ENCODE data around the gene CBX5. TPM values are rescaled to one million over a fixed set of nuclear protein-coding genes. Genes with fewer than 3 reads are reported as not detected.

CBX5 gene
- polyA plus RNA-seq, 1 of the 3 experiments (the other 2 are of a cell fraction), result 11.6 TPM

- no peak overlapping the region for H3K4me3 ChIP-seq (ENCODE audit: low read depth in 2 of 2, low read length in 1 of 2)
- DNase-seq, result no peak
- peaks cover 29% of the 10 kb centered on the region for H3F3A ChIP-seq (replicated peaks; ENCODE audit: insufficient read depth)
- ChIA-PET CTCF (interaction anchor here (0.9 to 9.7 kb wide), 13 partner anchors 8 to 86 kb away, joined by 3 to 86 read pairs (median 9); partner anchors contain the start of genes COPZ1 and NFE2), POLR2A (interaction anchor here (0.6 to 3.2 kb wide), 4 partner anchors 9 to 17 kb away, joined by 3 to 12 read pairs (median 3); partner anchors contain the start of genes CBX5 and HNRNPA1)
- H4K20me1 ChIP-seq (ENCODE audit: insufficient read depth), result peaks cover 5% of the 10 kb centered on the region; the same call in 1 of the 2 replicates
- no peaks in the 10 kb centered on the region for H3K27me3 ChIP-seq (ENCODE audit: insufficient read depth)
- H3K27ac ChIP-seq (ENCODE audit: low read depth in 2 of 2, low read length in 1 of 2), result no peak overlapping the region
- no peaks in the 10 kb centered on the region for H3K9me2 ChIP-seq
- H3K79me2 ChIP-seq (ENCODE audit: insufficient read depth), result no peaks in the 10 kb centered on the region
- no peak overlapping the region for H2AFZ ChIP-seq (ENCODE audit: low read depth)
- H3K4me2 ChIP-seq, result no peak overlapping the region
- H3K9ac ChIP-seq, result no peak overlapping the region
- H3K9me3 ChIP-seq, result no peaks in the 10 kb centered on the region
- TF ChIP-seq RCOR1 (IDR thresholded peaks at IDR 0.05; ENCODE audit: low read length) (no peak), NFIC (IDR thresholded peaks at IDR 0.05; ENCODE audit: borderline replicate concordance) (no peak), GATA2 (CRISPR knock-in tag; IDR thresholded peaks at IDR 0.05) (no peak), RAD21 (IDR thresholded peaks at IDR 0.05; ENCODE audit: low read length) (no peak), CHD2 (IDR thresholded peaks at IDR 0.05; ENCODE audit: low read length, partially characterized antibody) (no peak)
- TF ChIP-seq, protein P1, sequence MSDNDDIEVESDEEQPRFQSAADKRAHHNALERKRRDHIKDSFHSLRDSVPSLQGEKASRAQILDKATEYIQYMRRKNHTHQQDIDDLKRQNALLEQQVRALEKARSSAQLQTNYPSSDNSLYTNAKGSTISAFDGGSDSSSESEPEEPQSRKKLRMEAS (IDR thresholded peaks at IDR 0.05; ENCODE audit: low read depth), result no peak
- peaks cover 0 to 3% of the 10 kb centered on the region in 2 experiments for H3K36me3 ChIP-seq (replicated peaks in 1 of 2; ENCODE audit: control insufficient read depth in 1 of 2, insufficient read depth in 2 of 2, low read length in 1 of 2)
- H3K4me1 ChIP-seq (ENCODE audit: control insufficient read depth in 1 of 2, insufficient read depth in 2 of 2, low read depth in 1 of 2, low read length in 1 of 2), result peaks cover 0 to 2% of the 10 kb centered on the region in 2 experiments; a peak in 1 of 4 replicates
- WGBS (ENCODE audit: low lambda C conversion rate), result 96% methylated on average over 7 of the region's 7 CpGs
These were observed 13.0 kb upstream of the CBX5 start for GRCh38 chr12:54292931-54293241.

DNA sequence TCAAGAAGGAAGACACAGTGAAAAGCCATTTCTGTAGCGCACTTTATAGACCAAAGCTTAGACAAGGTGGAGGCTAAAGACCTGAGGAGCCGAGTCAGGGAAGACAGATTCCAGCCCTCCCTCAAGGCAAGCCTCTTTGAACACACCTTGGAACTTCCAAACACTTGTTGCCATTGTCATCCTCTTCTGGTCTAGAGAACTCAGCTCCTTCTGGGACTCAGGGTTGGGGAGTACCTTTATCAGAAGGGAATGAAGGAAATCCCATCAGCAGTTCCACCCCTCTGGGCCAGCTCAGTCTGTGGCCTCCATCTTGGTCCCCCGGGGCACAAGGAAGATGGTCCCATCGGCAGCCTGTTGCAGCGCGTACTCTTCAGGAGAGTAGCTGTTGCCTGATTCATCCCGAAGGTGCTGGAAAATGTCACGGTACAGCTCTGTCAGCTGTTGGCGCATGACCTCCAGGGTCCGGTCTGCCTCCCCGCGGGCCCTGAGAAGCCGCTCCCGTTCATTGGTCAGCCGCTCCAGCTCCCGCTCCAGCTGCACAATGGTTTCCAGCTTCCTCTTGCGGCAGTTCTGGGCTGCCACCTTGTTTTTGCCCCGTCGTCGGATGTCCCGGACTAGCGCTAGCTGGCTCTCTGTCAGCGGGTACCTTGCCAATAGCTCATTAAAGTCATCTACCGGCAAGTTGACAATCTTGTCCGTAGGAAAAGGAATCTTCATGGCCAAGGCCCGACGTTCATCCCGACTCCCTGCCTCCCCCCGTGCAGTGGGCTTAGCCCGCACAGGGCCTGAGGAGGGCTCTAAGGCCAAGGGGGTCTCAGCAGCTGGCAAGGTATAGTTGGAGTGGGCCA, 12.4 kb upstream of the CBX5 start:
- Histone ChIP-seq H3K9ac (no peak overlapping the region), H3K79me2 (ENCODE audit: insufficient read depth) (no peaks in the 10 kb centered on the region), H2AFZ (ENCODE audit: low read depth) (no peak overlapping the region), H3K4me2 (no peak overlapping the region), H4K20me1 (ENCODE audit: insufficient read depth) (peaks cover 11% of the 10 kb centered on the region), H3K9me2 (no peaks in the 10 kb centered on the region), H3K27me3 (ENCODE audit: insufficient read depth) (no peaks in the 10 kb centered on the region), H3K27ac (ENCODE audit: low read depth in 2 of 2, low read length in 1 of 2) (no peak overlapping the region), H3K4me3 (ENCODE audit: low read depth in 2 of 2, low read length in 1 of 2) (no peak overlapping the region), H3K4me1 (ENCODE audit: control insufficient read depth in 1 of 2, insufficient read depth in 2 of 2, low read depth in 1 of 2, low read length in 1 of 2) (peaks cover 0 to 2% of the 10 kb centered on the region in 2 experiments; a peak in 1 of 4 replicates), H3K9me3 (no peaks in the 10 kb centered on the region), H3K36me3 (replicated peaks in 1 of 2; ENCODE audit: control insufficient read depth in 1 of 2, insufficient read depth in 2 of 2, low read length in 1 of 2) (peaks cover under 1 to 9% of the 10 kb centered on the region in 2 experiments), H3F3A (replicated peaks; ENCODE audit: insufficient read depth) (peaks cover 35% of the 10 kb centered on the region)
- POLR2A ChIA-PET, result interaction anchor here (0.9 to 3.2 kb wide), 2 partner anchors 9 to 12 kb away, joined by 3 to 12 read pairs; partner anchors contain the start of genes CBX5 and HNRNPA1
- DNase-seq, result no peak
- 92% methylated on average over 26 of the region's 30 CpGs for WGBS (ENCODE audit: low lambda C conversion rate)
- CTCF ChIA-PET, result interaction anchor here (0.6 to 9.7 kb wide), 11 partner anchors 9 to 87 kb away, joined by 3 to 86 read pairs (median 9); partner anchors contain the start of genes COPZ1 and NFE2
- TF ChIP-seq, protein P2, sequence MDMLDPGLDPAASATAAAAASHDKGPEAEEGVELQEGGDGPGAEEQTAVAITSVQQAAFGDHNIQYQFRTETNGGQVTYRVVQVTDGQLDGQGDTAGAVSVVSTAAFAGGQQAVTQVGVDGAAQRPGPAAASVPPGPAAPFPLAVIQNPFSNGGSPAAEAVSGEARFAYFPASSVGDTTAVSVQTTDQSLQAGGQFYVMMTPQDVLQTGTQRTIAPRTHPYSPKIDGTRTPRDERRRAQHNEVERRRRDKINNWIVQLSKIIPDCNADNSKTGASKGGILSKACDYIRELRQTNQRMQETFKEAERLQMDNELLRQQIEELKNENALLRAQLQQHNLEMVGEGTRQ (IDR thresholded peaks at IDR 0.05; ENCODE audit: borderline replicate concordance, low read depth, low read length), result no peak
- TF ChIP-seq, protein P1 (IDR thresholded peaks at IDR 0.05; ENCODE audit: low read depth), result no peak
- TF ChIP-seq MXI1 (IDR thresholded peaks at IDR 0.05; ENCODE audit: low read depth, low read length) (no peak), TAF1 (IDR thresholded peaks at IDR 0.05; ENCODE audit: borderline replicate concordance, low read depth, low read length) (no peak), FOXJ3 (CRISPR knock-in tag; IDR thresholded peaks at IDR 0.05) (no peak), SIN3A (IDR thresholded peaks at IDR 0.05; ENCODE audit: borderline replicate concordance, low read depth, low read length) (no peak), TEAD4 (IDR thresholded peaks at IDR 0.05; ENCODE audit: borderline replicate concordance, insufficient read depth) (no peak), JUND (IDR thresholded peaks at IDR 0.05) (no peak), FOXM1 (IDR thresholded peaks at IDR 0.05; ENCODE audit: low read depth) (no peak), EZH2phosphoT487 (IDR thresholded peaks at IDR 0.05; ENCODE audit: borderline replicate concordance, low read depth) (no peak), EP300 (IDR thresholded peaks at IDR 0.05; ENCODE audit: borderline replicate concordance in 1 of 2, low read depth in 1 of 2, low read length in 1 of 2) (no peak), YY1 (IDR thresholded peaks at IDR 0.05; ENCODE audit: low read depth) (no peak), FOSL2 (IDR thresholded peaks at IDR 0.05; ENCODE audit: borderline replicate concordance, low read depth) (no peak), GATA2 (CRISPR knock-in tag; IDR thresholded peaks at IDR 0.05) (no peak)
- TF ChIP-seq, protein P3, sequence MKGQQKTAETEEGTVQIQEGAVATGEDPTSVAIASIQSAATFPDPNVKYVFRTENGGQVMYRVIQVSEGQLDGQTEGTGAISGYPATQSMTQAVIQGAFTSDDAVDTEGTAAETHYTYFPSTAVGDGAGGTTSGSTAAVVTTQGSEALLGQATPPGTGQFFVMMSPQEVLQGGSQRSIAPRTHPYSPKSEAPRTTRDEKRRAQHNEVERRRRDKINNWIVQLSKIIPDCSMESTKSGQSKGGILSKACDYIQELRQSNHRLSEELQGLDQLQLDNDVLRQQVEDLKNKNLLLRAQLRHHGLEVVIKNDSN (IDR thresholded peaks at IDR 0.05; ENCODE audit: borderline replicate concordance, low read depth), result no peak
- TF ChIP-seq, protein P4, sequence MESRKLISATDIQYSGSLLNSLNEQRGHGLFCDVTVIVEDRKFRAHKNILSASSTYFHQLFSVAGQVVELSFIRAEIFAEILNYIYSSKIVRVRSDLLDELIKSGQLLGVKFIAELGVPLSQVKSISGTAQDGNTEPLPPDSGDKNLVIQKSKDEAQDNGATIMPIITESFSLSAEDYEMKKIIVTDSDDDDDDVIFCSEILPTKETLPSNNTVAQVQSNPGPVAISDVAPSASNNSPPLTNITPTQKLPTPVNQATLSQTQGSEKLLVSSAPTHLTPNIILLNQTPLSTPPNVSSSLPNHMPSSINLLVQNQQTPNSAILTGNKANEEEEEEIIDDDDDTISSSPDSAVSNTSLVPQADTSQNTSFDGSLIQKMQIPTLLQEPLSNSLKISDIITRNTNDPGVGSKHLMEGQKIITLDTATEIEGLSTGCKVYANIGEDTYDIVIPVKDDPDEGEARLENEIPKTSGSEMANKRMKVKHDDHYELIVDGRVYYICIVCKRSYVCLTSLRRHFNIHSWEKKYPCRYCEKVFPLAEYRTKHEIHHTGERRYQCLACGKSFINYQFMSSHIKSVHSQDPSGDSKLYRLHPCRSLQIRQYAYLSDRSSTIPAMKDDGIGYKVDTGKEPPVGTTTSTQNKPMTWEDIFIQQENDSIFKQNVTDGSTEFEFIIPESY (IDR thresholded peaks at IDR 0.05; ENCODE audit: borderline replicate concordance, low read depth), result no peak
- TF ChIP-seq, protein P5, sequence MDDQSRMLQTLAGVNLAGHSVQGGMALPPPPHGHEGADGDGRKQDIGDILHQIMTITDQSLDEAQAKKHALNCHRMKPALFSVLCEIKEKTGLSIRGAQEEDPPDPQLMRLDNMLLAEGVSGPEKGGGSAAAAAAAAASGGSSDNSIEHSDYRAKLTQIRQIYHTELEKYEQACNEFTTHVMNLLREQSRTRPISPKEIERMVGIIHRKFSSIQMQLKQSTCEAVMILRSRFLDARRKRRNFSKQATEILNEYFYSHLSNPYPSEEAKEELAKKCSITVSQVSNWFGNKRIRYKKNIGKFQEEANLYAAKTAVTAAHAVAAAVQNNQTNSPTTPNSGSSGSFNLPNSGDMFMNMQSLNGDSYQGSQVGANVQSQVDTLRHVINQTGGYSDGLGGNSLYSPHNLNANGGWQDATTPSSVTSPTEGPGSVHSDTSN (IDR thresholded peaks at IDR 0.05), result no peak

All from SK-N-SH (cell line).